Adrenal gland (tissue), 5 donors: ENCODE data around the gene PGD.

Experiments used
- POLR2A ChIP-seq, 2 donors: fragments of 450-650 bp; IDR thresholded peaks; one replicate each; pipeline ENCODE4 v1.6.1; 2017; ENCODE audit warnings: antibody characterized with exemption in 2 of 2, mild to moderate bottlenecking in 2 of 2, moderate library complexity in 1 of 2
- TF ChIP-seq, protein P1 (sequence below), 6 experiments: fragments of 450-650 bp in 4 of 6; fragments of 200-600 bp in 2 of 6; sonication (generic) in 1 of 6; IDR thresholded peaks; 1 replicate in 5 of 6; 2 replicates in 1 of 6; pipeline versions ENCODE4 v1.5.1 to v1.8.0; 2016 to 2021; ENCODE audit warnings: antibody characterized with exemption in 6 of 6, mild to moderate bottlenecking in 2 of 6, moderate library complexity in 1 of 6
- donor health status: DM: no; HTN: no; CAD: no.

- TF ChIP-seq, protein P1, sequence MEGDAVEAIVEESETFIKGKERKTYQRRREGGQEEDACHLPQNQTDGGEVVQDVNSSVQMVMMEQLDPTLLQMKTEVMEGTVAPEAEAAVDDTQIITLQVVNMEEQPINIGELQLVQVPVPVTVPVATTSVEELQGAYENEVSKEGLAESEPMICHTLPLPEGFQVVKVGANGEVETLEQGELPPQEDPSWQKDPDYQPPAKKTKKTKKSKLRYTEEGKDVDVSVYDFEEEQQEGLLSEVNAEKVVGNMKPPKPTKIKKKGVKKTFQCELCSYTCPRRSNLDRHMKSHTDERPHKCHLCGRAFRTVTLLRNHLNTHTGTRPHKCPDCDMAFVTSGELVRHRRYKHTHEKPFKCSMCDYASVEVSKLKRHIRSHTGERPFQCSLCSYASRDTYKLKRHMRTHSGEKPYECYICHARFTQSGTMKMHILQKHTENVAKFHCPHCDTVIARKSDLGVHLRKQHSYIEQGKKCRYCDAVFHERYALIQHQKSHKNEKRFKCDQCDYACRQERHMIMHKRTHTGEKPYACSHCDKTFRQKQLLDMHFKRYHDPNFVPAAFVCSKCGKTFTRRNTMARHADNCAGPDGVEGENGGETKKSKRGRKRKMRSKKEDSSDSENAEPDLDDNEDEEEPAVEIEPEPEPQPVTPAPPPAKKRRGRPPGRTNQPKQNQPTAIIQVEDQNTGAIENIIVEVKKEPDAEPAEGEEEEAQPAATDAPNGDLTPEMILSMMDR (IDR thresholded peaks at IDR 0.05), result no peak
- TF ChIP-seq POLR2A (IDR thresholded peaks at IDR 0.05), result no peak
Measured at GRCh38 chr1:10361515-10361914, 37.3 kb upstream of the PGD start.
